ENCODE results near the gene CLEC6A. TPM values are rescaled to one million over a fixed set of nuclear protein-coding genes. Genes with fewer than 3 reads are reported as not detected.

Gene CLEC6A
- total RNA-seq, 2 donors from 2014 or later = not detected

GRCh38 chr12:8453796-8454195, 2.0 kb upstream of the CLEC6A start:
- no peak for ATAC-seq
- Histone ChIP-seq H3K36me3 (replicated peaks in 1 of 2; ENCODE audit: insufficient read depth in 1 of 2, low read depth in 2 of 2) (no peaks in the 10 kb centered on the region), H3K4me3 (no peak overlapping the region), H3K9me3 (no peaks in the 10 kb centered on the region), H3K27ac (no peak overlapping the region), H3K27me3 (no peaks in the 10 kb centered on the region), H3K4me1 (no peaks in the 10 kb centered on the region)
- intact Hi-C loops (cut with DNase I) = no loop called here
- 67 to 70% methylated on average over 1 of the region's 1 CpG for WGBS, 2 donors
- DNase-seq = no peak
- TF ChIP-seq CTCF (IDR thresholded peaks at IDR 0.05) = no peak
- no peak for TF ChIP-seq POLR2A (IDR thresholded peaks at IDR 0.05)

- Histone ChIP-seq H3K27ac (no peak overlapping the region), H3K9me3 (no peaks in the 10 kb centered on the region), H3K27me3 (no peaks in the 10 kb centered on the region), H3K4me3 (no peak overlapping the region), H3K4me1 (no peaks in the 10 kb centered on the region), H3K36me3 (replicated peaks in 1 of 2; ENCODE audit: insufficient read depth in 1 of 2, low read depth in 2 of 2) (no peaks in the 10 kb centered on the region)
- DNase-seq (no peak), ATAC-seq (no peak)
- TF ChIP-seq POLR2A (IDR thresholded peaks at IDR 0.05) = no peak
- TF ChIP-seq CTCF (IDR thresholded peaks at IDR 0.05) = no peak
- intact Hi-C loops (cut with DNase I) = no loop called here
Observed at GRCh38 chr12:8455271-8455670, 491 bp upstream of the CLEC6A start.

- no peak for TF ChIP-seq CTCF (IDR thresholded peaks at IDR 0.05)
- no peak for TF ChIP-seq POLR2A (IDR thresholded peaks at IDR 0.05)
- 72 to 78% methylated on average over 2 of the region's 2 CpGs for WGBS, 2 donors
- intact Hi-C loops (cut with DNase I) = no loop called here
- ATAC-seq (no peak), DNase-seq (no peak)
- Histone ChIP-seq H3K27me3 (no peaks in the 10 kb centered on the region), H3K27ac (no peak overlapping the region), H3K36me3 (replicated peaks in 1 of 2; ENCODE audit: insufficient read depth in 1 of 2, low read depth in 2 of 2) (no peaks in the 10 kb centered on the region), H3K4me3 (no peak overlapping the region), H3K9me3 (no peaks in the 10 kb centered on the region), H3K4me1 (no peaks in the 10 kb centered on the region)
Observed at GRCh38 chr12:8461426-8461825, 5.7 kb downstream of the CLEC6A start.

- no peaks in the 10 kb centered on the region for H3K36me3 ChIP-seq (replicated peaks in 1 of 2; ENCODE audit: insufficient read depth in 1 of 2, low read depth in 2 of 2)
- ATAC-seq (no peak), DNase-seq (no peak)
- no peaks in the 10 kb centered on the region for H3K4me1 ChIP-seq
- no peak overlapping the region for H3K4me3 ChIP-seq
- H3K27ac ChIP-seq = no peak overlapping the region
- WGBS, 2 donors = 0% methylated on average over 2 of the region's 2 CpGs
- intact Hi-C loops (cut with DNase I) = no loop called here
- TF ChIP-seq POLR2A (IDR thresholded peaks at IDR 0.05) = no peak
- H3K27me3 ChIP-seq = no peaks in the 10 kb centered on the region
- no peaks in the 10 kb centered on the region for H3K9me3 ChIP-seq
Observed at GRCh38 chr12:8465301-8465996, 9.7 kb downstream of the CLEC6A start.

- Histone ChIP-seq H3K27ac (no peak overlapping the region), H3K36me3 (replicated peaks in 1 of 2; ENCODE audit: insufficient read depth in 1 of 2, low read depth in 2 of 2) (no peaks in the 10 kb centered on the region), H3K4me1 (no peaks in the 10 kb centered on the region), H3K9me3 (no peaks in the 10 kb centered on the region), H3K27me3 (no peaks in the 10 kb centered on the region), H3K4me3 (no peak overlapping the region)
- intact Hi-C loops (cut with DNase I) = no loop called here
- DNase-seq = no peak
- no peak for TF ChIP-seq CTCF (IDR thresholded peaks at IDR 0.05)
- TF ChIP-seq POLR2A (IDR thresholded peaks at IDR 0.05) = no peak
- no peak for ATAC-seq
Observed at GRCh38 chr12:8466241-8466640, 10.5 kb downstream of the CLEC6A start.
